Muscle of arm (tissue), 12 donors: Measurements from ENCODE around the gene SLC2A2. TPM values are rescaled to one million over a fixed set of nuclear protein-coding genes. Genes with fewer than 3 reads are reported as not detected.

Experiments used
- DNase-seq: peaks from one replicate; pipeline ENCODE4 v3.0.0-alpha.2; 2013
- polyA plus RNA-seq, 12 donors: library from polyadenylated mRNA; unstranded; fragments of 120-200 nt; gene quantifications; one replicate each; pipeline ENCODE4 v1.2.1, GENCODE V29; 2013; ENCODE audit not compliant: insufficient read length in 12 of 12

SLC2A2 gene
- polyA plus RNA-seq, 12 donors, result 0.19 to 1.7 (median 0.48) TPM; not detected in 9

- no peak for DNase-seq
These were observed 11.8 kb upstream of the SLC2A2 start for GRCh38 chr3:171038342-171038741.

DNA sequence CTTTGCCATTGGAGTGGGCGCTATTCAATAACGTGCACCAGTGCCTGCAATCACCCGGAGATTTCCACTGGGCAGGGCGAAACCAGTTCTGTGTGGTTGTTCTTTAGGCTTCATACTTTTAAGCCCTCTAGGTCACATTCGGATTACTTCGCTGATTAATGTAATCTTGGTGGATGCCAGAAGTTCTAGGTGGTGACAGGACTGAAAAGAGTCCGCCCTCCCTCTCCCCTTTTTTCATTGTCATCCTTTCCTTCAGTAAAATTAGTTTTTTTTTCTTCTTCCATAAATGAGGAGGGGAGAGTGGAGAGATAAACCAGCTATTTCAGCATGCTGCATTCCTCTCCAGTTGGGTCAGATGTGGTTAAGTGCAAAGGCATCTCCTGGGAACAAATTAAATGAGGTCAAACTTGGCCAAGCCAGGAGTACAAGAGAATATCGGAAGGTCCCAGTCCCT is 2.3 kb upstream of the SLC2A2 start:
- peak; percentile 21 for DNase-seq

GRCh38 chr3:171028025-171028778 is 1.7 kb upstream of the SLC2A2 start:
- peak; percentile 25 for DNase-seq

GRCh38 chr3:171023566-171023965 is 3.0 kb downstream of the SLC2A2 start:
- no peak for DNase-seq

DNA sequence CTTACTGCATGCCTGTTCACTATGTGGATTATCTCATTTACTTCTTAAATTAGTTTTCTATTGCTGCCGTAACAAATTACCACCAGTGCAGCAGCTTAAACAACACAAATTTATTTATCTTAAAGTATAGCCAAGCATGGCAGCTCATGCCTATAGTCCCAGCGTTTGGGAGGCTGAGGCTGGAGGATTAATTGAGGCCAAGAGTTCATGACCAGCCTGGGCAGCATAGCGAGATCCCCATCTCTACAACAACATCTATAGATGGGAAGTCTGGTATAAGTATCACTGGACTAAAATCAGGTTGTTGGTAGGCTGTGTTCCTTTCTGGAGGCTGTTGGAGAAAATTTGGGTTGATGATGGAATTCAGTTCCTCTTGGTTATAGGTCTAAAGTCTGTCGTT is 5.1 kb downstream of the SLC2A2 start:
- DNase-seq, result no peak

DNA sequence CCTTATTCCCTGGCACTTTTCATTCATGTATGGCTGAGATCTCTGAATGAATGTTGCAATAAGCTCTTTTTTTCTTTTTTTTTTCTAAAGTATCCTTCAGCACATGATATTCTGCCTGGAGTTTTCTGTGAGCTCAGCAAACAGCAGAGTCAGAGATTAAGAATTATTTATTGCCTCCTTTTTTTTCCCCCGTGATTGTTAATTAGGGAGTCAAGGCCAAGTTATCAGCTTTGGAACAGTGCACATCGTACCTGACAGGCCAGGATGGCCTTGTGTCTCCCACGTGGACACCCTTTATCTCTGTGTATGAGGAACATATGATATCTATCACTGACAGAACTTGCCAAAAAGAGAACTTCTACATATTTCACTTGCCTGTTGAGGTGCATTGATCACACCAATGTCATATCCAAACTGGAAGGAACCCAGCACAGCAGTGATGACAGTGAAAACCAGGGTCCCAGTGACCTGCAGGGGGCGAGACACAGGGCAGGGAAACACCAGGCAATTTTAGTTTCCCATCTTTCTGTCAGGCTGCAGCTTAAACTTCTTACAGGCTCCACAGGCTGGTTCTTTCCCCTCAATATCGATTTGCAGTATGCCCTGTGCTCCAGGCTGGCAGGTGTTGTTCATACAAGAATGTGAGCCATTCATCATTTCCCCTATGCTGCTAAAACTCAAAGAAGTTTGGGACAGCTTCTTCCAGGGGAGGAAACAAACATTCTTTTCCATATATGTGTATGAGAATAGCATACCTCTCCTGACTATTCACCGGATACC is 8.2 kb downstream of the SLC2A2 start:
- no peak for DNase-seq

DNA sequence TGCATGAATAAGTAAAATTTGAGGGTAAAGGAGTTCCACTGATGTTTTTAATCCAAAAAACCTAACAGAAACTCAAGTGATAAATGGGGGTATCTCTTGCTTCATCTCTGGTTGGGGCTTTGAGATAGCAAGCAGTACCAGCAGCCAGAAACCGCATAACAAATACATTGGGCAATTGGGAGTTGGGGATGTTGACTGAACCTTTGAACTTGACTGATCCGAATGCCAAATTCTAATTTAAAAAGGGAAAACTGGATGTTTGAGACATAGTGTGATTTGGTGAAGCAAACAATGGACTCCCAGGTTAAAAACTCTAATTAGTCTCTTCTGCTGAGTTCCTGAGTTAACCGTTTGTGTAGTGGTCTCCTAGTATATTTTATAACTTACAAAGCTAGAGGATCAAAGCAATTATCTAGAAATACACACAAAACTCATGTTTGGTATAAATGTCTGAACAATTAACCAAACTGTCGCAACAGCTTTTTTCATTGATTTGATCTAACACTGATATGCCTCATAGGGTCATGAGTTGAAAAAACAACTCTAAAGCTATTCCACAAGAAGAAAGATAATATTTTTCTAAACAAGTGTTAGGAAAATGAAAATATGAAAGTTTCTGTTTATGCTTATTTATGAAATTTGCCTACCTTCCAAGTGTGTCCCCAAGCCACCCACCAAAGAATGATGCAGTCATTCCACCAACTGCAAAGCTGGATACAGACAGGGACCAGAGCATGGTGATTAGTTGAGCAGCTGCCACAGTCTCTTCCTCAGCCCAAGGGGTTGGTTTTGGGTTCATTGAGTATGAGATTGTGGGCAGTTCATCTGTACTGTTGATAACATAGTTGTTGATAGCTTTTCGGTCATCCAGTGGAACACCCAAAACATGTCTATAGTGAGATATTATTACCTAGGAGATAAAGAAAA is 12.4 kb downstream of the SLC2A2 start:
- no peak for DNase-seq

DNA sequence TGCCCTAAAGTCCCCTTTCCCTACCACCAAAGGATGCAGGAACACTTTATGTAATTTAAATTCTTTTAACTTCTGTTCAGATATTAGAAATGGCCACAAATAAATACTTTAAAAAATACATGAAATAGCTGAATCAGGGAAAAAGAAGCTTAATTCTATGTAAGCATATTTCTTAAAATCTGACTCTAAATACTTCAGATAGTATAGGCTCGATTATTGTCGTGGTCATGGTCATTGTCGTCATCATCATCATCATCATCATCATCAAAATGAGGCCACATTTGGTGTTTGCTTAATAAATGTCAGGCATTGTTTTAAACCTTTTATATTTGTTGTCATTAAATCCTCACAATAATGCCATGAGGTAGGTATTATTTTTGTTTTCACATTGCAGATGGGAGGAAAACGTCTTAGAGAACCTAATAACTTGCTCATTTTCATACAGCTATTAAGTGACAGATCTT is 14.6 kb downstream of the SLC2A2 start:
- no peak for DNase-seq

GRCh38 chr3:171011109-171011872 is 15.2 kb downstream of the SLC2A2 start:
- no peak for DNase-seq

GRCh38 chr3:171007316-171007715 is 19.2 kb downstream of the SLC2A2 start:
- DNase-seq, result no peak

GRCh38 chr3:171005648-171006047 is 20.9 kb downstream of the SLC2A2 start:
- DNase-seq, result no peak

GRCh38 chr3:171001957-171002694 is 24.4 kb downstream of the SLC2A2 start:
- DNase-seq, result no peak

- DNase-seq, result no peak
These were observed 25.1 kb downstream of the SLC2A2 start for GRCh38 chr3:171001250-171001893.

GRCh38 chr3:171000281-171000680 is 26.2 kb downstream of the SLC2A2 start:
- DNase-seq, result no peak

DNA sequence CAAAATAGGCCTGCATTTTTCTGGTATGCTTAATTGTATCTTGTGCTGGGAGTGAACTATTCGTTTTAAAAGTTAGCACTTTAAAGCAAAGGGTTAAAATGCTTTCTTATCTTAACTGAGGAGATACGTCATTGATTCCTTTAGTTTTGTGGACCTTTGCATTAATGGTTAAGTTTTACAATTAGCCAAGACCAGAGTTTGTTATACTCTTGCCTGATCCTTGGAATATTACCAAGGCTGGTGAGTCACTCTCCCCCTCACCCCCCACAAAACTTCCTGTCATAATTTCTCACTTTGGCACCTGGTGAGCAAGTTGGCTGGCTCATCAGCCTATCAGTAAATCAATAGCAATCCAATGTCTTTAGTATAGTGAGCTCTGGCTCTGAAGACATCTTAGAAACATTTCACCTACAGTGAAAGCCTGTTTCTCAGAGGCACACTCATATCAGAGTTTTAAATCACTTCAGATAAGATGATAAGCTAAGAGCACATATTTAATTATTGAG is 26.7 kb downstream of the SLC2A2 start:
- DNase-seq, result no peak

- peak; percentile 6 for DNase-seq
These were observed 28.3 kb downstream of the SLC2A2 start for GRCh38 chr3:170997961-170998913.

- DNase-seq, result no peak
These were observed 33.7 kb downstream of the SLC2A2 start for GRCh38 chr3:170992854-170993253.

GRCh38 chr3:170991664-170992063 is 34.9 kb downstream of the SLC2A2 start:
- no peak for DNase-seq
